ENCODE results near the gene NDUFS2.

The NDUFS2 gene

GRCh38 chr1:161201836-161202712 is at the start of gene NDUFS2:
Gene NDUFS2 (plus strand): TSS chr1:161202367. CDS start chr1:161202386, 19 bp downstream.
- FAIRE-seq: peak; percentile 97

- FAIRE-seq: no peak
Measured at GRCh38 chr1:161153176-161153575, 49.0 kb upstream of the NDUFS2 start.

- FAIRE-seq: peak; percentile 70
Measured at GRCh38 chr1:161153682-161154337, 48.4 kb upstream of the NDUFS2 start, which contains the start of gene UFC1. Gene UFC1 (plus strand): TSS chr1:161153978. CDS start chr1:161153998, 20 bp downstream.

- no peak for FAIRE-seq
Measured at GRCh38 chr1:161157867-161158266, 44.3 kb upstream of the NDUFS2 start.

- no peak for FAIRE-seq
Measured at GRCh38 chr1:161158316-161159010, 43.7 kb upstream of the NDUFS2 start.

- no peak for FAIRE-seq
Measured at GRCh38 chr1:161159087-161159912, 42.9 kb upstream of the NDUFS2 start, which contains the start of gene USP21. Gene USP21 (plus strand): TSS chr1:161159500. CDS start chr1:161160641, 1,141 bp downstream.

GRCh38 chr1:161159913-161160243 is 42.3 kb upstream of the NDUFS2 start:
- FAIRE-seq: no peak

GRCh38 chr1:161160671-161161145 is 41.5 kb upstream of the NDUFS2 start:
- no peak for FAIRE-seq

GRCh38 chr1:161161652-161162051 is 40.5 kb upstream of the NDUFS2 start:
- no peak for FAIRE-seq

GRCh38 chr1:161162052-161162451 is 40.1 kb upstream of the NDUFS2 start:
- FAIRE-seq: no peak

GRCh38 chr1:161162806-161163205 is 39.4 kb upstream of the NDUFS2 start:
- FAIRE-seq: no peak

- no peak for FAIRE-seq
Measured at GRCh38 chr1:161163793-161164192, 38.4 kb upstream of the NDUFS2 start.

- FAIRE-seq: no peak
Measured at GRCh38 chr1:161164901-161165610, 37.1 kb upstream of the NDUFS2 start.

GRCh38 chr1:161165742-161166668 is 36.2 kb upstream of the NDUFS2 start, which contains the start of gene PPOX:
Gene PPOX (plus strand): TSS chr1:161166426. CDS start chr1:161166848, 422 bp downstream.
- FAIRE-seq: peak; percentile 98

GRCh38 chr1:161166669-161167548 is 35.3 kb upstream of the NDUFS2 start:
- no peak for FAIRE-seq

- no peak for FAIRE-seq
Measured at GRCh38 chr1:161168906-161169305, 33.3 kb upstream of the NDUFS2 start.

- no peak for FAIRE-seq
Measured at GRCh38 chr1:161171191-161171590, 31.0 kb upstream of the NDUFS2 start.

GRCh38 chr1:161171696-161172095 is 30.5 kb upstream of the NDUFS2 start:
- FAIRE-seq: no peak

- no peak for FAIRE-seq
Measured at GRCh38 chr1:161172349-161172748, 29.8 kb upstream of the NDUFS2 start.

Measured in G401.6 (cell line).